Measurements from ENCODE around the gene RPS28.
"Not testable (repeated sequence)": the region's sequence is repeated elsewhere in the genome, so short reads cannot be mapped to it uniquely, and the experiment has no call there.

RPS28 gene

GRCh38 chr19:8320564-8321066 lies 681 bp upstream of the RPS28 start:
- DNase-seq, result no peak

- DNase-seq, result no peak
Observed at GRCh38 chr19:8321986-8322637, 816 bp downstream of the RPS28 start.

- no peak for DNase-seq
Observed at GRCh38 chr19:8322638-8322997, 1.3 kb downstream of the RPS28 start.

GRCh38 chr19:8323781-8324185 lies 2.5 kb downstream of the RPS28 start:
- DNase-seq, result no peak

GRCh38 chr19:8324186-8325050 lies 3.1 kb downstream of the RPS28 start:
- no peak for DNase-seq

- DNase-seq, result no peak
Observed at GRCh38 chr19:8325454-8325853, 4.2 kb downstream of the RPS28 start.

- DNase-seq, result no peak
Observed at GRCh38 chr19:8329996-8330395, 8.7 kb downstream of the RPS28 start.

GRCh38 chr19:8331263-8331845 lies 10.1 kb downstream of the RPS28 start:
- no peak for DNase-seq

- no peak for DNase-seq
Observed at GRCh38 chr19:8332976-8333766, 11.9 kb downstream of the RPS28 start.

GRCh38 chr19:8333767-8334457 lies 12.6 kb downstream of the RPS28 start:
- no peak for DNase-seq

- peak; percentile 33 for DNase-seq
Observed at GRCh38 chr19:8334458-8335342, 13.4 kb downstream of the RPS28 start.

- no peak for DNase-seq
Observed at GRCh38 chr19:8335343-8336071, 14.2 kb downstream of the RPS28 start.

GRCh38 chr19:8336072-8336569 lies 14.8 kb downstream of the RPS28 start:
- DNase-seq, result no peak

GRCh38 chr19:8336660-8337059 lies 15.4 kb downstream of the RPS28 start:
- DNase-seq, result no peak

- DNase-seq, result no peak
Observed at GRCh38 chr19:8337728-8338127, 16.4 kb downstream of the RPS28 start.

GRCh38 chr19:8338835-8339234 lies 17.5 kb downstream of the RPS28 start:
- DNase-seq, result no peak

- no peak for DNase-seq
Observed at GRCh38 chr19:8340341-8341096, 19.2 kb downstream of the RPS28 start.

- DNase-seq, result not testable (repeated sequence)
Observed at GRCh38 chr19:8341504-8341903, 20.2 kb downstream of the RPS28 start.

- DNase-seq, result no peak
Observed at GRCh38 chr19:8342316-8342683, 21.0 kb downstream of the RPS28 start.

All from NCI-H1092 treated with DMSO at 0.1 percent for 48 hours (cell line).